Kidney glomerular epithelial cell (primary cell): ENCODE data around the gene NLGN1.

Experiments used
- DNase-seq: peaks from one replicate; lab custom pipeline; 2025; lab: John Stamatoyannopoulos, UW

Gene NLGN1

GRCh38 chr3:173719585-173719984 lies 322.0 kb downstream of the NLGN1 start:
- no peak for DNase-seq

GRCh38 chr3:173725507-173725906 lies 328.0 kb downstream of the NLGN1 start:
- no peak for DNase-seq

GRCh38 chr3:173730391-173730790 lies 332.8 kb downstream of the NLGN1 start:
- no peak for DNase-seq

- DNase-seq = no peak
Observed at GRCh38 chr3:173732237-173732636, 334.7 kb downstream of the NLGN1 start.

GRCh38 chr3:173733029-173733652 lies 335.6 kb downstream of the NLGN1 start:
- no peak for DNase-seq

GRCh38 chr3:173734473-173734872 lies 336.9 kb downstream of the NLGN1 start:
- DNase-seq = no peak

GRCh38 chr3:173734895-173735294 lies 337.4 kb downstream of the NLGN1 start:
- no peak for DNase-seq

- DNase-seq = no peak
Observed at GRCh38 chr3:173735841-173736240, 338.3 kb downstream of the NLGN1 start.

- no peak for DNase-seq
Observed at GRCh38 chr3:173737167-173737808, 339.7 kb downstream of the NLGN1 start.

GRCh38 chr3:173739726-173740125 lies 342.2 kb downstream of the NLGN1 start:
- no peak for DNase-seq

- no peak for DNase-seq
Observed at GRCh38 chr3:173742491-173742890, 344.9 kb downstream of the NLGN1 start.

- no peak for DNase-seq
Observed at GRCh38 chr3:173743111-173743510, 345.6 kb downstream of the NLGN1 start.

GRCh38 chr3:173743516-173743915 lies 346.0 kb downstream of the NLGN1 start:
- no peak for DNase-seq

- DNase-seq = no peak
Observed at GRCh38 chr3:173744479-173744878, 346.9 kb downstream of the NLGN1 start.

- DNase-seq = no peak
Observed at GRCh38 chr3:173744895-173745294, 347.4 kb downstream of the NLGN1 start.

GRCh38 chr3:173745952-173746682 lies 348.6 kb downstream of the NLGN1 start:
- no peak for DNase-seq

GRCh38 chr3:173747427-173747826 lies 349.9 kb downstream of the NLGN1 start:
- no peak for DNase-seq

GRCh38 chr3:173748105-173748504 lies 350.6 kb downstream of the NLGN1 start:
- DNase-seq = no peak

GRCh38 chr3:173750095-173750494 lies 352.6 kb downstream of the NLGN1 start:
- DNase-seq = peak; percentile 33

- DNase-seq = no peak
Observed at GRCh38 chr3:173750591-173750990, 353.0 kb downstream of the NLGN1 start.

GRCh38 chr3:173753593-173753992 lies 356.0 kb downstream of the NLGN1 start:
- DNase-seq = no peak

GRCh38 chr3:173755161-173755560 lies 357.6 kb downstream of the NLGN1 start:
- DNase-seq = no peak

GRCh38 chr3:173761161-173761560 lies 363.6 kb downstream of the NLGN1 start:
- no peak for DNase-seq
